Lower leg skin (tissue), 3 donors: Measurements from ENCODE around the gene CCDC71.

Source experiments
- POLR2A ChIP-seq, 2 donors: fragments of 450-650 bp; IDR thresholded peaks; one replicate each; pipeline ENCODE4 v1.6.1; 2016 to 2017; ENCODE audit warnings: antibody characterized with exemption in 2 of 2, mild to moderate bottlenecking in 1 of 2, moderate library complexity in 1 of 2
- TF ChIP-seq, protein P1 (sequence below), 3 donors: fragments of 450-650 bp; IDR thresholded peaks; one replicate each; pipeline ENCODE4 v1.5.1; 2016; ENCODE audit warnings: antibody characterized with exemption in 3 of 3, mild to moderate bottlenecking in 3 of 3, moderate library complexity in 2 of 3

DNA sequence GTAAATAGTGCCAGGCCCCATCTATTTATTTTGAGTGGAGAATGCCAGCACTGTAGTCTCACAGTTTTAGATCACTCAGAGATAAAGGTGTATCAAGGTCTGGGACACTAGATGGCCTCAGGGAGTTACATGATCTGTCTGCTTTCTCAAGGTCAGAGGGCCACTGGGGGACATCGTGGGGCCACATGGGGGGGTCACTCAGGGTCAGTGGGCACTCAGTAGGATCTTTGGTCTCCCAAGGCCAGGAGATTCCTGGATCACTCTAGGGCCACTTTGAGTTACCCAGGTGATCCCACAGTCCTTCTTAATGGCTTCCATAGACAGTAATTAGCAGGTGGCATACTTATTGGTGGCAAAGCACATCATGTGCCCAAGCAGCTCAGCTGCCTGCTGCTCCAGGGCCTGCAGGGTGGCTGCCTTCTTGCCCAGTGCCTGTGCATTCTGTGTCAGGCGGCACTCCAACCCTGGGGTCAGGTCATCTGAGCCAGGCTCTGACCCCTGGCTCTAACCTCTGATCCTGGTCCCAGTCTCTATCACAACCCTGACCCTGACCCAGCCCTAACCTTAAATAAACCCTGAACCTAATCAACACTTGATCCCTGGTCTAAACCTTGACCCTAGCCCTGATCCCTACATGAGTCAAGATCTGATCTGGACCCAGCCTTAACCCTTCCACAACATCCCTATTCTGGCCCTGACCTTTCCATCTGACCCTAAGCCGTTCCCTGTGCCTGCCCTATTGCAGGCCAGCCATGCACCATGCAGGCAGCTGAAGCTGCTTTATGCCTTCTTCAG lies 31.5 kb downstream of the CCDC71 start:
- TF ChIP-seq, protein P1, sequence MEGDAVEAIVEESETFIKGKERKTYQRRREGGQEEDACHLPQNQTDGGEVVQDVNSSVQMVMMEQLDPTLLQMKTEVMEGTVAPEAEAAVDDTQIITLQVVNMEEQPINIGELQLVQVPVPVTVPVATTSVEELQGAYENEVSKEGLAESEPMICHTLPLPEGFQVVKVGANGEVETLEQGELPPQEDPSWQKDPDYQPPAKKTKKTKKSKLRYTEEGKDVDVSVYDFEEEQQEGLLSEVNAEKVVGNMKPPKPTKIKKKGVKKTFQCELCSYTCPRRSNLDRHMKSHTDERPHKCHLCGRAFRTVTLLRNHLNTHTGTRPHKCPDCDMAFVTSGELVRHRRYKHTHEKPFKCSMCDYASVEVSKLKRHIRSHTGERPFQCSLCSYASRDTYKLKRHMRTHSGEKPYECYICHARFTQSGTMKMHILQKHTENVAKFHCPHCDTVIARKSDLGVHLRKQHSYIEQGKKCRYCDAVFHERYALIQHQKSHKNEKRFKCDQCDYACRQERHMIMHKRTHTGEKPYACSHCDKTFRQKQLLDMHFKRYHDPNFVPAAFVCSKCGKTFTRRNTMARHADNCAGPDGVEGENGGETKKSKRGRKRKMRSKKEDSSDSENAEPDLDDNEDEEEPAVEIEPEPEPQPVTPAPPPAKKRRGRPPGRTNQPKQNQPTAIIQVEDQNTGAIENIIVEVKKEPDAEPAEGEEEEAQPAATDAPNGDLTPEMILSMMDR (IDR thresholded peaks at IDR 0.05): no peak
- TF ChIP-seq POLR2A (IDR thresholded peaks at IDR 0.05): no peak
